Natural killer cell (primary cell): Measurements from ENCODE around the gene HSPA1A. TPM values are rescaled to one million over a fixed set of nuclear protein-coding genes. Genes with fewer than 3 reads are reported as not detected.

Source experiments
- ATAC-seq, 3 donors: fragments of 150-1000 bp in 2 of 3; fragments of 200-7000 bp in 1 of 3; cut with Tn5 transposase; 1 replicate in 1 of 3; 2 replicates in 2 of 3; pipeline ENCODE4 v1.10.0; 2021; ENCODE audit warnings: mild to moderate bottlenecking in 2 of 3, moderate library complexity in 2 of 3
- DNase-seq, 2 donors: peaks; one replicate each; pipeline versions ENCODE4 v3.0.0 to v3.0.0-alpha.2; 2013 to 2021; ENCODE audit warnings: mixed read lengths in 1 of 2
- H3K27ac ChIP-seq: one replicate; pipeline ENCODE4 v1.5.1; 2013; ENCODE audit warnings: mild to moderate bottlenecking, low read length
- H3K27me3 ChIP-seq: one replicate; pipeline ENCODE4 v1.6.1; 2013; ENCODE audit warnings: low read length; ENCODE audit not compliant: control insufficient read depth, insufficient read depth
- H3K36me3 ChIP-seq: one replicate; pipeline ENCODE4 v1.6.1; 2013; ENCODE audit warnings: low read length; ENCODE audit not compliant: control insufficient read depth, insufficient read depth
- H3K4me1 ChIP-seq: one replicate; pipeline ENCODE4 v1.6.1; 2013; ENCODE audit warnings: low read length; ENCODE audit not compliant: control insufficient read depth, insufficient read depth
- H3K4me3 ChIP-seq: one replicate; pipeline ENCODE4 v1.5.1; 2013; ENCODE audit warnings: low read length
- H3K9me3 ChIP-seq: one replicate; pipeline ENCODE4 v1.6.1; 2013; ENCODE audit warnings: low read length; ENCODE audit not compliant: control insufficient read depth, insufficient read depth
- H3K27ac Mint-ChIP-seq, 2 donors: one replicate each; pipeline ENCODE4 v1.8.0; 2022; ENCODE audit warnings: mild to moderate bottlenecking in 2 of 2, mixed read lengths in 2 of 2, moderate library complexity in 1 of 2
- H3K27me3 Mint-ChIP-seq, 2 donors: one replicate each; pipeline ENCODE4 v1.8.0; 2022; ENCODE audit warnings: low read depth in 2 of 2, mixed read lengths in 2 of 2
- H3K36me3 Mint-ChIP-seq: one replicate; pipeline ENCODE4 v1.8.0; 2022; ENCODE audit warnings: mixed read lengths
- H3K4me1 Mint-ChIP-seq, 2 donors: one replicate each; pipeline ENCODE4 v1.8.0; 2022; ENCODE audit warnings: mixed read lengths in 2 of 2
- H3K4me3 Mint-ChIP-seq: one replicate; pipeline ENCODE4 v1.8.0; 2022; ENCODE audit warnings: mild to moderate bottlenecking, moderate library complexity, mixed read lengths
- H3K9me3 Mint-ChIP-seq, 2 donors: one replicate each; pipeline ENCODE4 v1.8.0; 2022; ENCODE audit warnings: mixed read lengths in 2 of 2
- WGBS: methylation state at CpG from one replicate; pipeline ENCODE4 v1.1.7; 2013; ENCODE audit warnings: missing lambda C conversion rate; ENCODE audit not compliant: insufficient coverage; 5-methylcytosine and 5-hydroxymethylcytosine counted together
- intact Hi-C: fragments of 100-400 bp; cut with micrococcal nuclease; formaldehyde crosslinking; loops from one replicate; pipeline ENCODE4 v1.14.2; 2022
- total RNA-seq, 4 donors: library from RNA; stranded (reverse); fragments of 120-200 nt in 1 of 4; gene quantifications; one replicate each; pipeline versions ENCODE4 v1.2.3 to v1.2.4, GENCODE V29; 2013 to 2022
- TF ChIP-seq, protein P1 (sequence below): fragments of 200-600 bp; IDR thresholded peaks from one replicate; pipeline ENCODE4 v1.8.0; 2022; ENCODE audit warnings: antibody characterized with exemption

HSPA1A gene
- total RNA-seq, 3 donors from 2014 or later (not counting 1 experiment from before 2014, with no cell fraction given) = 24.4 to 34.6 (median 34.5) TPM

DNA sequence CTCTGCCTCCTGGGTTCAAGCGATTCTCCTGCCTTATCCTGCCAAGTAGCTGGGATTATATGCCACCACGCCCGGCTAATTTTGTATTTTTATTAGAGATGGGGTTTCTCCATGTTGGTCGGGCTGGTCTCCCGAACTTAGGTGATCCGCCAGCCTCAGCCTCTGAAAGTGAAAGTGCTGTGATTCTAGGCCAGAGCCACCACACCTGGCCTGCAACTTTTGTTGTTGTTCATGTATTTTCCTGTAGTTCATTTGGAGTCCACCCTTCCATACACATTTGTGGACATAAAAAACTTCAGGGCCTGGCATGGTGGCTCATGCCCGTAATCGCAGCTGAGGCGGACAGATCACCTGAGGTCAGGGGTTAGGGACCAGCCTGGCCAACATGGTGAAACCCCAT is 26.7 kb downstream of the HSPA1A start:
- no peak for DNase-seq
- TF ChIP-seq, protein P1, sequence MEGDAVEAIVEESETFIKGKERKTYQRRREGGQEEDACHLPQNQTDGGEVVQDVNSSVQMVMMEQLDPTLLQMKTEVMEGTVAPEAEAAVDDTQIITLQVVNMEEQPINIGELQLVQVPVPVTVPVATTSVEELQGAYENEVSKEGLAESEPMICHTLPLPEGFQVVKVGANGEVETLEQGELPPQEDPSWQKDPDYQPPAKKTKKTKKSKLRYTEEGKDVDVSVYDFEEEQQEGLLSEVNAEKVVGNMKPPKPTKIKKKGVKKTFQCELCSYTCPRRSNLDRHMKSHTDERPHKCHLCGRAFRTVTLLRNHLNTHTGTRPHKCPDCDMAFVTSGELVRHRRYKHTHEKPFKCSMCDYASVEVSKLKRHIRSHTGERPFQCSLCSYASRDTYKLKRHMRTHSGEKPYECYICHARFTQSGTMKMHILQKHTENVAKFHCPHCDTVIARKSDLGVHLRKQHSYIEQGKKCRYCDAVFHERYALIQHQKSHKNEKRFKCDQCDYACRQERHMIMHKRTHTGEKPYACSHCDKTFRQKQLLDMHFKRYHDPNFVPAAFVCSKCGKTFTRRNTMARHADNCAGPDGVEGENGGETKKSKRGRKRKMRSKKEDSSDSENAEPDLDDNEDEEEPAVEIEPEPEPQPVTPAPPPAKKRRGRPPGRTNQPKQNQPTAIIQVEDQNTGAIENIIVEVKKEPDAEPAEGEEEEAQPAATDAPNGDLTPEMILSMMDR = no peak
- H3K4me1 ChIP-seq = peaks cover 19% of the 10 kb centered on the region
- no peak overlapping the region for H3K27ac Mint-ChIP-seq
- no peaks in the 10 kb centered on the region for H3K9me3 Mint-ChIP-seq
- intact Hi-C loops = no loop called here
- 92% methylated on average over 9 of the region's 9 CpGs for WGBS
- H3K27me3 Mint-ChIP-seq = no peaks in the 10 kb centered on the region
- ATAC-seq = no peak
- peaks cover 6% of the 10 kb centered on the region for H3K36me3 Mint-ChIP-seq
- no peaks in the 10 kb centered on the region for H3K27me3 ChIP-seq
- peaks cover 7 to 8% of the 10 kb centered on the region in 2 donors for H3K4me1 Mint-ChIP-seq
- no peak overlapping the region for H3K27ac ChIP-seq
- no peak overlapping the region for H3K4me3 ChIP-seq
- H3K4me3 Mint-ChIP-seq = no peak overlapping the region
- H3K9me3 ChIP-seq = no peaks in the 10 kb centered on the region
- peaks cover 31% of the 10 kb centered on the region for H3K36me3 ChIP-seq

DNA sequence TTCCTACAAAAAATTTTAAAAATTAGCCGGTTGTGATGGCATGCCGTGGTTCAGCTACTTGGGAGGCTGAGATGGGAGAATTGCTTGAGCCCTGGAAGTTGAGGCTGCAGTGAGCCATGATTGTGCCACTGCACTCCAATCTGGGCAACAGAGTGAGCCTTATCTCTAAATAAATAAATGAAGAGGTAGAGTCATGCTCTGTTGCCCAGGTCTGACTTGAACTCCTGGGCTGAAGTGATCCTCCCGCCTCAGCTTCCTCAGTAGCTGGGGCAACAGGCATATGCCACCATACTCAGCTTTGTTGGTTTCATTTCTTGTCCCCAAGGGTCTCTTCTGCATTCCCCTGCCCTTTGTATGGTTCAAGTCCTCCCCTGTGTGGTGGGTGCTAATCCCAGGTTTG is 29.2 kb downstream of the HSPA1A start:
- Mint-ChIP-seq H3K9me3 (no peaks in the 10 kb centered on the region), H3K27me3 (no peaks in the 10 kb centered on the region), H3K36me3 (peaks cover 1% of the 10 kb centered on the region), H3K4me1 (no peaks in the 10 kb centered on the region), H3K27ac (no peak overlapping the region), H3K4me3 (no peak overlapping the region)
- ATAC-seq (no peak), DNase-seq (no peak)
- 94% methylated on average over 3 of the region's 3 CpGs for WGBS
- Histone ChIP-seq H3K4me3 (no peak overlapping the region), H3K36me3 (peaks cover 9% of the 10 kb centered on the region), H3K27me3 (no peaks in the 10 kb centered on the region), H3K4me1 (no peaks in the 10 kb centered on the region), H3K27ac (no peak overlapping the region), H3K9me3 (no peaks in the 10 kb centered on the region)
- intact Hi-C loops = no loop called here
- TF ChIP-seq, protein P1 = no peak

DNA sequence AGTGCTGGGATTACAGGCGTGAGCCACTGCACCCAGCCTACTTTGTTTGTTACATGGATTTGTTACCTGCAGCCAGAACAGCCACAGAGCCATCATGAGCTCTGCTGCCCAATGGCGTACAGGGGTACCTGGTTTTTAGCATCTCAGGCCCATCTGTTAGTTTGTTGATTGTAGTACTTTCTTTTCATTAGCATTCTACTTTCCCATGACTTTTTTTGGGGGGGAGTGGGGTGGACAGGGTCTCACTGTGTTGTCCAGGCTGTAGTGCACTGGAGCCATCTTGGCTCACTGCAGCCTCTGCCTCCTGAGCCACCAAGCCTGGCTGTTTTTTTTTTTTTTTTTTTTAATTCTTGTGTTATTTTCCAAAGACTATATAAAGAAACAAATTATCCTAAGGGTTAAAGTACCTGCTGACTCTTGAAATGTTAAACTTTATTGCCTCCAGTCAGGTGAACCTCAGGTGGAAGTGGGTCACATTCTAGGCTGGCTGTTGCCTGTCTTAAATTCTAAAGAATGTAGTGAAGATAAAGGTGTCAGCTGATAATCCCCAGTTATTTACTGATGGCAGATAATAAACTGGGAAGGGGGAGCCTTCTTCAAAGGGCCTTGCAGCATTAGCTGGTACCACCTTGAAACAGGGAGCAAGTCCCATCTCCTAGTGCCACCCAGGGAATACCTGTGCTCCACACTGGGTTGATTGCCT is 32.1 kb downstream of the HSPA1A start:
- Histone ChIP-seq H3K4me3 (no peak overlapping the region), H3K9me3 (no peaks in the 10 kb centered on the region), H3K27ac (no peak overlapping the region), H3K27me3 (no peaks in the 10 kb centered on the region), H3K36me3 (no peaks in the 10 kb centered on the region), H3K4me1 (no peaks in the 10 kb centered on the region)
- no peaks in the 10 kb centered on the region for H3K27me3 Mint-ChIP-seq
- H3K27ac Mint-ChIP-seq = no peak overlapping the region
- no peaks in the 10 kb centered on the region for H3K36me3 Mint-ChIP-seq
- no peak overlapping the region for H3K4me3 Mint-ChIP-seq
- no peak for DNase-seq
- H3K4me1 Mint-ChIP-seq = no peaks in the 10 kb centered on the region
- no peaks in the 10 kb centered on the region for H3K9me3 Mint-ChIP-seq
- WGBS = 94% methylated on average over 2 of the region's 2 CpGs
- TF ChIP-seq, protein P1 = no peak
- ATAC-seq = no peak
- intact Hi-C loops = no loop called here
